Measurements from ENCODE around the gene ALX3.

The ALX3 gene

DNA sequence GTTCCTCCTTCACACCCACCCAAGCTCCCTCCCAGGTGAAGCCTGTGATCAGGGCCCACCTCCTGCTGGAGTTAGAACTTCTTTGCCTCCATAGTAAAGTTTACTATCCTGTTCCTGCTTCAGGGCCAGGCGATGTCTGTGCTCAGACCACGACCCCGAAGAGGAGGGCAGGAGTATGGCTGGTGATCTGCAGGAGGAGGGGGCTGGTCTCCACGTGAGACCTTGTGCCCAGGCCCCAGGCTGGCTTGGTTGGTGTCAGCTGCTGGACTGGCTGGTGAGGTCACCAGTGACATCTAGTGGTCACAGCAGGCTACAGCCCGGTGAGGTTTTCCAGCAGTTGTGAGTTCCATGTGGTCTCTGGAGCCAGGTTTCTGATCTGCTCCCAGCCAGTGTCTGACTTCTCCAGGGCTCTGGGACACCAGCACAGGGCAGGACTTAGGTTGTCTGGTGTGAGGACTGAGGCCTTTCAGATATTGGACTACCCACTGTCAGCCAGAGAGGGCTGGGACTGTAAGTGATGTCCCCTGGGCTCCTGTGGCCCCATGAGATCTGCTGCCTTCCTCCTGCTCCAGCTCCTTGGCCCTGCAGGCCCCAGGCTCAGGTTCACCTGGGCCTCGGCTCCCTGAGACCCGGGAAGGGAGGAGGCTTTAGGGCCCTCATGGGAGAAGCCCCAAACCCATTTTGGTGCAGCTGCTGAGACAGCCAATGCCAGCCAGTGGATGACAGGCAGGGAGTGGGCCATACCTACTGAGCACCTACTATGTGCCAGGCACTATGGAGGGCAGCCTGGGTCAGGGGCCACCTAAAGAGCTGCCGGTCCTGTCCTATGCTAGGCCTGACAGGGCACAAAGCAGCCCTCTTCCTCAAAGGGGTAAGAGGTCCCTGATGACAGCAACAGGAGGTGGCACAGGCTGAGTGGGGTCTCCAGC is 35.8 kb upstream of the ALX3 start:
- TF ChIP-seq, protein P1, sequence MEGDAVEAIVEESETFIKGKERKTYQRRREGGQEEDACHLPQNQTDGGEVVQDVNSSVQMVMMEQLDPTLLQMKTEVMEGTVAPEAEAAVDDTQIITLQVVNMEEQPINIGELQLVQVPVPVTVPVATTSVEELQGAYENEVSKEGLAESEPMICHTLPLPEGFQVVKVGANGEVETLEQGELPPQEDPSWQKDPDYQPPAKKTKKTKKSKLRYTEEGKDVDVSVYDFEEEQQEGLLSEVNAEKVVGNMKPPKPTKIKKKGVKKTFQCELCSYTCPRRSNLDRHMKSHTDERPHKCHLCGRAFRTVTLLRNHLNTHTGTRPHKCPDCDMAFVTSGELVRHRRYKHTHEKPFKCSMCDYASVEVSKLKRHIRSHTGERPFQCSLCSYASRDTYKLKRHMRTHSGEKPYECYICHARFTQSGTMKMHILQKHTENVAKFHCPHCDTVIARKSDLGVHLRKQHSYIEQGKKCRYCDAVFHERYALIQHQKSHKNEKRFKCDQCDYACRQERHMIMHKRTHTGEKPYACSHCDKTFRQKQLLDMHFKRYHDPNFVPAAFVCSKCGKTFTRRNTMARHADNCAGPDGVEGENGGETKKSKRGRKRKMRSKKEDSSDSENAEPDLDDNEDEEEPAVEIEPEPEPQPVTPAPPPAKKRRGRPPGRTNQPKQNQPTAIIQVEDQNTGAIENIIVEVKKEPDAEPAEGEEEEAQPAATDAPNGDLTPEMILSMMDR (IDR thresholded peaks at IDR 0.05) = no peak
- H3K27ac ChIP-seq = no peak overlapping the region
- H3K27me3 ChIP-seq = peaks cover 30% of the 10 kb centered on the region
- H3K4me3 ChIP-seq (ENCODE audit: low read depth in 1 of 2, low read length in 1 of 2) = no peak overlapping the region
- no peaks in the 10 kb centered on the region for H3K36me3 ChIP-seq
- H3K4me1 ChIP-seq (ENCODE audit: control insufficient read depth in 1 of 2, insufficient read depth in 1 of 2, low read depth in 1 of 2, low read length in 1 of 2) = peaks cover 11 to 15% of the 10 kb centered on the region in 2 experiments
- no peaks in the 10 kb centered on the region for H3K9me3 ChIP-seq

DNA sequence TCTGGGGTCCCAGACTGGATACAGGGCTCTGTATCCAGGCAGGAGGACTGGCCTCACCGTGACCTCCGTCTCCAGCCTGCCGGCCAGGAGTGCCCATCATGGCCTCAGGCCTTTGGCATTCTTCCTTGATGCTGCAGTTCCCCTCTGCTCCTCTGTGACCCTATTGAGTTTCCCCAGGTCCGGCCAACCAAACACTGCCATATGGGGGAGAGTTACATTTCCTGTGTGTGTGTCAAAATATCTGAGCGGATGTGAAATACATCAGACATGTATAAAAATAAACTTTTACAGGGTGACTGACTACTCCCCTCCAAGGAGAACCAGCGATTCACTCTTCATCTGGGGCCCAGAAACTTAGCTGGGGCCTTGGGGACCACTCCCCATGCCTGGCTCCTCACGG is 31.6 kb upstream of the ALX3 start:
- Histone ChIP-seq H3K36me3 (no peaks in the 10 kb centered on the region), H3K4me1 (ENCODE audit: control insufficient read depth in 1 of 2, insufficient read depth in 1 of 2, low read depth in 1 of 2, low read length in 1 of 2) (peaks cover 12 to 17% of the 10 kb centered on the region in 2 experiments), H3K27me3 (no peaks in the 10 kb centered on the region), H3K27ac (no peak overlapping the region), H3K9me3 (no peaks in the 10 kb centered on the region), H3K4me3 (ENCODE audit: low read depth in 1 of 2, low read length in 1 of 2) (no peak overlapping the region)
- TF ChIP-seq, protein P1 (IDR thresholded peaks at IDR 0.05) = no peak

DNA sequence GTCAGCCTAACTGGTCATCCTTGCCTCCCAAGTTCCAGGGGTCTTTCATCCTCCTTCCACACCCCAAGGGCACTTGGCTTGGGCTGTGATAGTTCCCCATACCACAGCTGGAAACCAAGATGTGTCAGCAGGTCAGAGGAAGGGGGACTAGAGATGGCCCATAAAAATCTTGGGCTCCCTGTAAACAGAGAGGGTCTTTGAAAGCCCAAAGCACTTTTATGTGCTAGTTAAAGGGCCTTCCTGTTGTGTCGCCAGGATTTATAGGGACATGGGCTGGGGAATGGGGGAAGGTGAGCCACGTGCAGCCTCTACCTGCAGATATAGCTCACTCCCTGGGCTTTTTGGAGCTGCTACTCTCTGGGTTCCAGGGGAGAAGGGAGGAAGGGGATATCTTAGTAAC is 29.9 kb upstream of the ALX3 start:
- peaks cover 12 to 17% of the 10 kb centered on the region in 2 experiments for H3K4me1 ChIP-seq (ENCODE audit: control insufficient read depth in 1 of 2, insufficient read depth in 1 of 2, low read depth in 1 of 2, low read length in 1 of 2)
- TF ChIP-seq, protein P1 (IDR thresholded peaks at IDR 0.05) = no peak
- H3K27ac ChIP-seq = no peak overlapping the region
- no peak overlapping the region for H3K4me3 ChIP-seq (ENCODE audit: low read depth in 1 of 2, low read length in 1 of 2)
- no peaks in the 10 kb centered on the region for H3K36me3 ChIP-seq
- H3K9me3 ChIP-seq = no peaks in the 10 kb centered on the region
- peaks cover 3% of the 10 kb centered on the region for H3K27me3 ChIP-seq

DNA sequence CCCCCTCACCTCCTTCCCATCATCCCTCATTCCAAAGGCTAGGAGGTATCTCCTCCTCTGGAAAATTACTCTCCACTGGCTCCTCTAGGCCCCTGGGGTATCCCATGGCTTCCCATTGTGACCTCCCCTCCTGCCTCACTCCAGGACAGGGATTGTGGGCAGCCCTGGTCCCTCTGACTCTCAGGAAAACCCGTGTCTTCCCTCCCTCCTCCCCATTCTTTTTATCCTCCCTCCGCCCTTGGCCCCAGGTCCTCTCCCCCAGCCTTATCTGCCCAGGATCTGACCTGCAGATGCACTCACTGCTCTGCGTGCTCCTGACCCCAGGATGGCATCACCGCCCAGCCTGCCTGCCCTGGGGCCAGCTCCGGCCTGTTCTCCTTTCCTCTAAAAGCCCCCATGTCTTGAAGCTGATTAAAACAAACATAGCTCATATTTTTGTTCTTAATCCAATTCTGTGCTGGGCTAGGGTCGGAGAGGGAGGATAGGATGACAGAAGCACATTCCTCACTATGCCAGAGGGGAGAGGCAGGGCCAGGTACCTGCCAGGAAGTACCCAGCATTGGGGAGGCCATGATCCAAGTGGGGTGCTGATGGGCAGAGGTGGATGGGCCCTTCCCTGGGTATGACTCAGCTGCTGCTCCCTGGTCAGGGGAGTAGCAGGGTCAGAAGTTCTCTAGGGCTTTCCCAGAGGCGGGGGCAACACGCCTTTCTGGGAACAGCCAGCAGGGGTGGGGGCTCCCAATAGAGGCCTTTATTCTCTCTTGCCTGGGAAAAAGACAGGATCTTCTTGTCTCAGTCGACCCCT is 28.0 kb upstream of the ALX3 start:
- no peaks in the 10 kb centered on the region for H3K36me3 ChIP-seq
- H3K27me3 ChIP-seq = peaks cover 21% of the 10 kb centered on the region
- TF ChIP-seq, protein P1 (IDR thresholded peaks at IDR 0.05) = no peak
- H3K27ac ChIP-seq = no peak overlapping the region
- H3K4me1 ChIP-seq (ENCODE audit: control insufficient read depth in 1 of 2, insufficient read depth in 1 of 2, low read depth in 1 of 2, low read length in 1 of 2) = peaks cover 12 to 17% of the 10 kb centered on the region in 2 experiments
- H3K9me3 ChIP-seq = no peaks in the 10 kb centered on the region
- no peak overlapping the region for H3K4me3 ChIP-seq (ENCODE audit: low read depth in 1 of 2, low read length in 1 of 2)

DNA sequence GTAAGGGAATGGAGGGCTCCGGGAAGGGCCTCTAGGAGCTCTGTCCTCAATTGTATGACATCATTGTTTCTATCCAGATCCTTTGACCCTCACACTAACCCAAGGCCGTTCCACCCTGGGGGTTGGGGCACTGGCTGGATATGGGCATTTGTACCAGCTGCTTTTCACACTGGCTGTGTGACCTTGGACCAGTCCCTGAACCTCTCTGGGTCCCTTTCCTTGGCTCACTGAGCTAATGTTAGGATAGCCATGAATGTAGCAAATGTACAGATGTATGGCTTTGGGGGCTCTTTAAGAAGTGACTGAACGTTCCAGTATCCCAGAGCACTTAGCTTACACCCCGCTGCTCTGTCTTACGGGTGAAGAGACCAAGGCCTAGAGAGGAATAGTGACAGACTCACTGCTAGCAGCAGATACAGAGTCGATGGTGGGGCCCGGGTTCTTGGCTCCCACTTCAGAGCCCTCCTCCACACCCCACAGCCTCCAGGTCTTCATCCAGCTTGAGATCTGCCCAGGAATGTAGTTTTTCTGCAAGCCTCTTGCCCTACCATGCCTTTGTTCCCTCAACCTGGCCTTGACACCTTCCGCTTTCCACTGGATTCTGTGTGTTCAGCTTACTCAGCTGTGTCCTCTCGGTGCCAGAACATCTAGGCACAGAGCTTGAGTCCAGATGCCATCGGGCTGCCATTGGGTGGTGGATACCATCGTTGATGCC is 27.2 kb upstream of the ALX3 start:
- H3K27ac ChIP-seq = no peak overlapping the region
- no peaks in the 10 kb centered on the region for H3K9me3 ChIP-seq
- H3K36me3 ChIP-seq = no peaks in the 10 kb centered on the region
- H3K4me1 ChIP-seq (ENCODE audit: control insufficient read depth in 1 of 2, insufficient read depth in 1 of 2, low read depth in 1 of 2, low read length in 1 of 2) = peaks cover 12 to 15% of the 10 kb centered on the region in 2 experiments
- TF ChIP-seq, protein P1 (IDR thresholded peaks at IDR 0.05) = no peak
- H3K4me3 ChIP-seq (ENCODE audit: low read depth in 1 of 2, low read length in 1 of 2) = no peak overlapping the region
- peaks cover 28% of the 10 kb centered on the region for H3K27me3 ChIP-seq
